ENCODE results near the gene INSYN1.

INSYN1 gene

GRCh38 chr15:73751511-73751898, 1.6 kb downstream of the INSYN1 start:
- Histone ChIP-seq H3K79me2 (ENCODE audit: insufficient read depth, low read length) (no peaks in the 10 kb centered on the region), H3F3A (ENCODE audit: insufficient read depth) (no peaks in the 10 kb centered on the region), H4K20me1 (ENCODE audit: low read depth, low read length) (no peaks in the 10 kb centered on the region), H3K4me3 (ENCODE audit: insufficient read depth, low read length, poor library complexity, severe bottlenecking) (no peak overlapping the region), H3K36me3 (ENCODE audit: low read length) (no peaks in the 10 kb centered on the region), H3K9me2 (replicated peaks; ENCODE audit: insufficient read depth, low read length) (no peaks in the 10 kb centered on the region), H3K9me3 (ENCODE audit: insufficient read depth, low read length) (no peaks in the 10 kb centered on the region), H3K27ac (ENCODE audit: low read depth, low read length) (no peak overlapping the region), H3K4me2 (ENCODE audit: low read depth, low read length, poor library complexity, severe bottlenecking) (no peak overlapping the region), H3K9ac (ENCODE audit: low read length) (no peak overlapping the region), H3K27me3 (ENCODE audit: low read length) (no peaks in the 10 kb centered on the region), H2AFZ (ENCODE audit: low read depth, low read length, severe bottlenecking) (no peak overlapping the region)
- TF ChIP-seq EZH2phosphoT487 (conservative IDR thresholded peaks at IDR 0.05; ENCODE audit: low read length) (no peak), CTCF (IDR thresholded peaks at IDR 0.05; ENCODE audit: insufficient read depth, low read length, poor library complexity, severe bottlenecking) (no peak)

- no peak overlapping the region for H2AFZ ChIP-seq (ENCODE audit: low read depth, low read length, severe bottlenecking)
- no peak overlapping the region for H3K4me3 ChIP-seq (ENCODE audit: insufficient read depth, low read length, poor library complexity, severe bottlenecking)
- H3K9me2 ChIP-seq (replicated peaks; ENCODE audit: insufficient read depth, low read length): no peaks in the 10 kb centered on the region
- no peaks in the 10 kb centered on the region for H4K20me1 ChIP-seq (ENCODE audit: low read depth, low read length)
- no peaks in the 10 kb centered on the region for H3K9me3 ChIP-seq (ENCODE audit: insufficient read depth, low read length)
- H3K9ac ChIP-seq (ENCODE audit: low read length): no peak overlapping the region
- H3K36me3 ChIP-seq (ENCODE audit: low read length): no peaks in the 10 kb centered on the region
- H3K27me3 ChIP-seq (ENCODE audit: low read length): no peaks in the 10 kb centered on the region
- H3K4me2 ChIP-seq (ENCODE audit: low read depth, low read length, poor library complexity, severe bottlenecking): no peak overlapping the region
- TF ChIP-seq EZH2phosphoT487 (conservative IDR thresholded peaks at IDR 0.05; ENCODE audit: low read length) (no peak), CTCF (IDR thresholded peaks at IDR 0.05; ENCODE audit: insufficient read depth, low read length, poor library complexity, severe bottlenecking) (no peak)
- no peaks in the 10 kb centered on the region for H3K79me2 ChIP-seq (ENCODE audit: insufficient read depth, low read length)
- H3F3A ChIP-seq (ENCODE audit: insufficient read depth): no peaks in the 10 kb centered on the region
- H3K27ac ChIP-seq (ENCODE audit: low read depth, low read length): no peak overlapping the region
These were observed 2.2 kb downstream of the INSYN1 start for GRCh38 chr15:73750951-73751350.

GRCh38 chr15:73750438-73750837, 2.7 kb downstream of the INSYN1 start:
- Histone ChIP-seq H3K4me2 (ENCODE audit: low read depth, low read length, poor library complexity, severe bottlenecking) (no peak overlapping the region), H3K36me3 (ENCODE audit: low read length) (no peaks in the 10 kb centered on the region), H3K9me2 (replicated peaks; ENCODE audit: insufficient read depth, low read length) (no peaks in the 10 kb centered on the region), H4K20me1 (ENCODE audit: low read depth, low read length) (no peaks in the 10 kb centered on the region), H3K79me2 (ENCODE audit: insufficient read depth, low read length) (no peaks in the 10 kb centered on the region), H3K9ac (ENCODE audit: low read length) (no peak overlapping the region), H3K27me3 (ENCODE audit: low read length) (no peaks in the 10 kb centered on the region), H3K4me3 (ENCODE audit: insufficient read depth, low read length, poor library complexity, severe bottlenecking) (no peak overlapping the region), H3F3A (ENCODE audit: insufficient read depth) (no peaks in the 10 kb centered on the region), H2AFZ (ENCODE audit: low read depth, low read length, severe bottlenecking) (no peak overlapping the region), H3K27ac (ENCODE audit: low read depth, low read length) (no peak overlapping the region), H3K9me3 (ENCODE audit: insufficient read depth, low read length) (no peaks in the 10 kb centered on the region)
- no peak for TF ChIP-seq CTCF (IDR thresholded peaks at IDR 0.05; ENCODE audit: insufficient read depth, low read length, poor library complexity, severe bottlenecking)
- TF ChIP-seq EZH2phosphoT487 (conservative IDR thresholded peaks at IDR 0.05; ENCODE audit: low read length): no peak

- H3K27me3 ChIP-seq (ENCODE audit: low read length): no peaks in the 10 kb centered on the region
- H4K20me1 ChIP-seq (ENCODE audit: low read depth, low read length): no peaks in the 10 kb centered on the region
These were observed 3.2 kb downstream of the INSYN1 start for GRCh38 chr15:73749971-73750370.

More at GRCh38 chr15:73749971-73750370, 3.2 kb downstream of the INSYN1 start:
- Histone ChIP-seq H3K79me2 (ENCODE audit: insufficient read depth, low read length) (no peaks in the 10 kb centered on the region), H3K4me2 (ENCODE audit: low read depth, low read length, poor library complexity, severe bottlenecking) (no peak overlapping the region), H3K9me3 (ENCODE audit: insufficient read depth, low read length) (no peaks in the 10 kb centered on the region), H3K9ac (ENCODE audit: low read length) (no peak overlapping the region), H3K4me3 (ENCODE audit: insufficient read depth, low read length, poor library complexity, severe bottlenecking) (no peak overlapping the region), H2AFZ (ENCODE audit: low read depth, low read length, severe bottlenecking) (no peak overlapping the region), H3F3A (ENCODE audit: insufficient read depth) (no peaks in the 10 kb centered on the region), H3K36me3 (ENCODE audit: low read length) (no peaks in the 10 kb centered on the region), H3K27ac (ENCODE audit: low read depth, low read length) (no peak overlapping the region), H3K9me2 (replicated peaks; ENCODE audit: insufficient read depth, low read length) (no peaks in the 10 kb centered on the region)
- TF ChIP-seq EZH2phosphoT487 (conservative IDR thresholded peaks at IDR 0.05; ENCODE audit: low read length) (no peak), CTCF (IDR thresholded peaks at IDR 0.05; ENCODE audit: insufficient read depth, low read length, poor library complexity, severe bottlenecking) (no peak)
